Panc1 (cell line): ENCODE results near the gene KIF17. TPM values are rescaled to one million over a fixed set of nuclear protein-coding genes. Genes with fewer than 3 reads are reported as not detected.

Source experiments
- ATAC-seq: fragments of 200-7000 bp; cut with Tn5 transposase; 2 replicates; pipeline ENCODE4 v1.9.1; 2020; ENCODE audit warnings: mild to moderate bottlenecking, moderate library complexity
- BruUV-seq: library from RNA; stranded (reverse); fragments of 400-500 nt; replicated peaks from 2 replicates; lab custom pipeline; 2021; lab: Mats Ljungman, UMichigan
- CTCF ChIA-PET: fragments of 300-600 bp; sonication (Branson Sonifier 250); formaldehyde crosslinking; loops from one replicate; lab custom pipeline; 2022; ENCODE audit warnings: antibody characterized with exemption; lab: Charles Lee
- POLR2A ChIA-PET: fragments of 300-600 bp; sonication (Branson Sonifier 250); formaldehyde crosslinking; loops from one replicate; lab custom pipeline; 2022; ENCODE audit warnings: antibody characterized with exemption; lab: Charles Lee
- DNase-seq: peaks from one replicate; pipeline ENCODE4 v3.0.0-alpha.2; 2010; ENCODE audit warnings: low read depth, low spot score
- H3K27ac ChIP-seq: 2 replicates; pipeline ENCODE4 v1.5.1; 2011; ENCODE audit warnings: mild to moderate bottlenecking, low read length, inconsistent platforms
- H3K27me3 ChIP-seq: fragments of 200-500 bp; sonication (Bioruptor generic); 2 replicates; pipeline ENCODE4 v1.6.0; 2014; ENCODE audit warnings: low read length, inconsistent platforms; ENCODE audit not compliant: control insufficient read depth, insufficient read depth
- H3K36me3 ChIP-seq: fragments of 200-500 bp; sonication (Bioruptor generic); 2 replicates; pipeline ENCODE4 v1.5.1; 2014; ENCODE audit warnings: inconsistent platforms, mild to moderate bottlenecking, low read length, moderate library complexity; ENCODE audit not compliant: control insufficient read depth, insufficient read depth
- H3K4me1 ChIP-seq: 2 replicates; pipeline ENCODE4 v1.5.1; 2011; ENCODE audit warnings: inconsistent platforms, mild to moderate bottlenecking, low read length, moderate library complexity; ENCODE audit not compliant: control insufficient read depth, insufficient read depth
- H3K4me3 ChIP-seq, 2 experiments: 2 replicates each; pipeline ENCODE4 v1.5.1; 2011 to 2012; ENCODE audit warnings: low read depth in 2 of 2, low read length in 2 of 2, mild to moderate bottlenecking in 2 of 2, inconsistent platforms in 1 of 2, moderate library complexity in 1 of 2
- H3K9me3 ChIP-seq: fragments of 200-500 bp; sonication (Bioruptor generic); 2 replicates; pipeline ENCODE4 v1.5.1; 2014; ENCODE audit warnings: low read depth, mild to moderate bottlenecking, inconsistent platforms, low read length, moderate library complexity; ENCODE audit not compliant: control insufficient read depth, insufficient read depth
- POLR2AphosphoS5 ChIP-seq: IDR thresholded peaks from 2 replicates; pipeline ENCODE4 v1.6.1; 2012; ENCODE audit warnings: mild to moderate bottlenecking, low read depth, low read length, moderate library complexity
- SIN3A ChIP-seq: IDR thresholded peaks from 2 replicates; pipeline ENCODE4 v1.6.1; 2012; ENCODE audit warnings: low read depth, mild to moderate bottlenecking, low read length, moderate library complexity, borderline replicate concordance; ENCODE audit not compliant: insufficient read depth
- TCF7L2 ChIP-seq: IDR thresholded peaks from 2 replicates; pipeline ENCODE4 v1.6.1; 2011; ENCODE audit warnings: mild to moderate bottlenecking, low read depth, low read length, inconsistent platforms
- in situ Hi-C: cut with HindIII; loops from 2 replicates; pipeline ENCODE4 v1.10.0; 2016; ENCODE audit warnings: low sequenced_read_pairs, low pct_unique_long_range_greater_than_20kb
- intact Hi-C: fragments of 100-400 bp; cut with micrococcal nuclease; formaldehyde crosslinking; loops from one replicate; pipeline ENCODE4 v1.10.0; 2022; ENCODE audit not compliant: unreplicated experiment
- total RNA-seq: library from RNA; stranded (reverse); gene quantifications from one replicate; pipeline ENCODE4 v1.2.1, GENCODE V29; 2021; ENCODE audit not compliant: unreplicated experiment
- TF ChIP-seq, protein P1 (sequence below): fragments of 450-650 bp; IDR thresholded peaks from 2 replicates; pipeline ENCODE4 v1.5.1; 2017; ENCODE audit warnings: mild to moderate bottlenecking
- TF ChIP-seq, protein P2 (sequence below), 2 experiments: IDR thresholded peaks; 2 replicates each; pipeline ENCODE4 v1.6.1; 2011 to 2012; ENCODE audit warnings: low read depth in 2 of 2, control low read depth in 1 of 2, low read length in 1 of 2, mild to moderate bottlenecking in 1 of 2, moderate library complexity in 1 of 2; ENCODE audit not compliant: insufficient read depth in 1 of 2

The KIF17 gene
- total RNA-seq, 1 experiment from 2014 or later = 3.9 TPM

DNA sequence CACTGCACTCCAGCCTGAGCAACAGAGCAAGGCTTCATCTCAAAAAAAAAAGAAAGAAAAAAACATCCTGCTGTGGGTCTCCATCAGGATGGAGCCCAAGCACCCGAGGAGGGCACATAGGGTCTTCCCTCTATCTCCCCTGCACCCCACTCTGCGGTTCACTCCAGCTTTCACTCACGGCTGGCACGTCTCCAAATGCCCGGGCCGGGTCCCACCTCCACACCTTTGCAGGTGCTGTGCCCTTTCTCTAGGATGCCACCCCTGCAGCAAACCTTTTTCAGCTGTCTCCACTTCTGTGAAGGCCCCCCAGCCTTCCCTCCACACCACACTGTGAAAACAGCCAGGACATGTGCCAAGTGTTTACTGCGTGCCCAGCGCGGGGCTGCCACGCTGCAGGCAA lies 34.2 kb downstream of the KIF17 start:
- Histone ChIP-seq H3K9me3 (no peaks in the 10 kb centered on the region), H3K27me3 (no peaks in the 10 kb centered on the region), H3K27ac (no peak overlapping the region), H3K36me3 (no peaks in the 10 kb centered on the region), H3K4me3 (no peak overlapping the region), H3K4me1 (no peaks in the 10 kb centered on the region)
- in situ Hi-C loops (no loop called here), intact Hi-C loops (no loop called here)
- ChIA-PET CTCF (no interaction called here), POLR2A (no interaction called here)
- TF ChIP-seq POLR2AphosphoS5 = no peak
- TF ChIP-seq SIN3A = no peak
- TF ChIP-seq, protein P1, sequence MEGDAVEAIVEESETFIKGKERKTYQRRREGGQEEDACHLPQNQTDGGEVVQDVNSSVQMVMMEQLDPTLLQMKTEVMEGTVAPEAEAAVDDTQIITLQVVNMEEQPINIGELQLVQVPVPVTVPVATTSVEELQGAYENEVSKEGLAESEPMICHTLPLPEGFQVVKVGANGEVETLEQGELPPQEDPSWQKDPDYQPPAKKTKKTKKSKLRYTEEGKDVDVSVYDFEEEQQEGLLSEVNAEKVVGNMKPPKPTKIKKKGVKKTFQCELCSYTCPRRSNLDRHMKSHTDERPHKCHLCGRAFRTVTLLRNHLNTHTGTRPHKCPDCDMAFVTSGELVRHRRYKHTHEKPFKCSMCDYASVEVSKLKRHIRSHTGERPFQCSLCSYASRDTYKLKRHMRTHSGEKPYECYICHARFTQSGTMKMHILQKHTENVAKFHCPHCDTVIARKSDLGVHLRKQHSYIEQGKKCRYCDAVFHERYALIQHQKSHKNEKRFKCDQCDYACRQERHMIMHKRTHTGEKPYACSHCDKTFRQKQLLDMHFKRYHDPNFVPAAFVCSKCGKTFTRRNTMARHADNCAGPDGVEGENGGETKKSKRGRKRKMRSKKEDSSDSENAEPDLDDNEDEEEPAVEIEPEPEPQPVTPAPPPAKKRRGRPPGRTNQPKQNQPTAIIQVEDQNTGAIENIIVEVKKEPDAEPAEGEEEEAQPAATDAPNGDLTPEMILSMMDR = no peak
- TF ChIP-seq, protein P2, sequence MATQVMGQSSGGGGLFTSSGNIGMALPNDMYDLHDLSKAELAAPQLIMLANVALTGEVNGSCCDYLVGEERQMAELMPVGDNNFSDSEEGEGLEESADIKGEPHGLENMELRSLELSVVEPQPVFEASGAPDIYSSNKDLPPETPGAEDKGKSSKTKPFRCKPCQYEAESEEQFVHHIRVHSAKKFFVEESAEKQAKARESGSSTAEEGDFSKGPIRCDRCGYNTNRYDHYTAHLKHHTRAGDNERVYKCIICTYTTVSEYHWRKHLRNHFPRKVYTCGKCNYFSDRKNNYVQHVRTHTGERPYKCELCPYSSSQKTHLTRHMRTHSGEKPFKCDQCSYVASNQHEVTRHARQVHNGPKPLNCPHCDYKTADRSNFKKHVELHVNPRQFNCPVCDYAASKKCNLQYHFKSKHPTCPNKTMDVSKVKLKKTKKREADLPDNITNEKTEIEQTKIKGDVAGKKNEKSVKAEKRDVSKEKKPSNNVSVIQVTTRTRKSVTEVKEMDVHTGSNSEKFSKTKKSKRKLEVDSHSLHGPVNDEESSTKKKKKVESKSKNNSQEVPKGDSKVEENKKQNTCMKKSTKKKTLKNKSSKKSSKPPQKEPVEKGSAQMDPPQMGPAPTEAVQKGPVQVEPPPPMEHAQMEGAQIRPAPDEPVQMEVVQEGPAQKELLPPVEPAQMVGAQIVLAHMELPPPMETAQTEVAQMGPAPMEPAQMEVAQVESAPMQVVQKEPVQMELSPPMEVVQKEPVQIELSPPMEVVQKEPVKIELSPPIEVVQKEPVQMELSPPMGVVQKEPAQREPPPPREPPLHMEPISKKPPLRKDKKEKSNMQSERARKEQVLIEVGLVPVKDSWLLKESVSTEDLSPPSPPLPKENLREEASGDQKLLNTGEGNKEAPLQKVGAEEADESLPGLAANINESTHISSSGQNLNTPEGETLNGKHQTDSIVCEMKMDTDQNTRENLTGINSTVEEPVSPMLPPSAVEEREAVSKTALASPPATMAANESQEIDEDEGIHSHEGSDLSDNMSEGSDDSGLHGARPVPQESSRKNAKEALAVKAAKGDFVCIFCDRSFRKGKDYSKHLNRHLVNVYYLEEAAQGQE (IDR thresholded peaks at IDR 0.05; ENCODE audit: insufficient read depth in 1 of 2, low read depth in 2 of 2, low read length in 1 of 2) = no peak
- TF ChIP-seq TCF7L2 = no peak
- DNase-seq (no peak), ATAC-seq (no peak)
- BruUV-seq = no TSS peak

DNA sequence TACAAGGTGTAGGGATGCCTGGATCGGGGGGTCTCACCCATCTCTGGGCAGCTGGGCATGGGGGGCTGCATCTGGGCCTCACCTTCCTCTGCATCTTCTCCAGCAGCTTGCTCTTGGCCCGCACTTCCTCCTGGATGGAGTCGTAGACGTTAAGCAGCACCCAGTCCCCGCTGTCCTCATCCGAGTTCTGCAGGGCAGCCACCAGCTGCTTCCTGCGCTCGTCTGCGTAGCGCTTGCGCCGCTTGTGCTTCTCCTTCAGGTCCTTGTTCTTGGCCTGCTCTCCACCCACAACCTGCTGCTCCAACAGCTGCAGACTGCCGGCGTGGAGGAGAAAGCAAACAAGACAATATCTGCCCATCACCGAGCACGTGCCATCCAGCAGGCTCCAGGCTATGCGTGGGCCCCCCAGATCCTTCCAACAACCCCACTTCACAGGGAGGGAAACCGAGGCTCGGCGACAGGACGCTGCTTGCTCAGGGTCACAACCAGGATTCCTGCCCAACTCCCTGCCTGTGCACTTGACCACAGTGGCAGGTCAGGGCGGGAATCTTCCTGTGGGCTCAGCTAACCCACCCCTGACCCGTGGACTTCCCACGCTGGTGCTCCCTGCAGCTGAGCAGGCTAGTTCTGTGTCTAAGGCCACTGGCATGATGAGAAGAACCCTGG lies 35.1 kb downstream of the KIF17 start:
- no TSS peak for BruUV-seq
- in situ Hi-C loops = no loop called here
- H3K4me1 ChIP-seq = no peaks in the 10 kb centered on the region
- CTCF ChIA-PET = interaction anchor here (0.6 kb wide), 1 partner anchor 9 kb away, joined by 8 read pairs; no protein-coding TSS in a partner anchor
- intact Hi-C loops = no loop called here
- no peaks in the 10 kb centered on the region for H3K9me3 ChIP-seq
- ATAC-seq (no peak), DNase-seq (no peak)
- no peak overlapping the region for H3K27ac ChIP-seq
- H3K36me3 ChIP-seq = no peaks in the 10 kb centered on the region
- H3K27me3 ChIP-seq = no peaks in the 10 kb centered on the region
- POLR2A ChIA-PET = no interaction called here
- no peak overlapping the region for H3K4me3 ChIP-seq
- no peak for TF ChIP-seq TCF7L2
- TF ChIP-seq, protein P1 = no peak
- TF ChIP-seq, protein P2 (IDR thresholded peaks at IDR 0.05; ENCODE audit: insufficient read depth in 1 of 2, low read depth in 2 of 2, low read length in 1 of 2) = no peak
- TF ChIP-seq POLR2AphosphoS5 = no peak
- no peak for TF ChIP-seq SIN3A
